ENCODE measurements around the gene MROH9. TPM values are rescaled to one million over a fixed set of nuclear protein-coding genes. Genes with fewer than 3 reads are reported as not detected.

The MROH9 gene
- total and polyA plus RNA-seq, 2 of the 8 experiments (the other 6 are each of a cell fraction or from before 2014, with no cell fraction given): not detected

GRCh38 chr1:171081314-171081753, 146.0 kb downstream of the MROH9 start:
- POLR2A ChIA-PET (ENCODE audit: partially characterized antibody): interaction anchor here (1.0 kb wide), 1 partner anchor 9 kb away, joined by 3 read pairs; the partner anchor contains the start of gene FMO3
- FAIRE-seq: peak; percentile 55
- TF ChIP-seq RAD21 (IDR thresholded peaks at IDR 0.05 in 1 of 2, conservative IDR thresholded peaks at IDR 0.05 in 1 of 2; ENCODE audit: low read depth in 2 of 2, low read length in 2 of 2): peak; percentile 54 to 58
- TF ChIP-seq CTCF (IDR thresholded peaks at IDR 0.05; ENCODE audit: control extremely low read depth in 1 of 3, insufficient read depth in 1 of 3, low read depth in 1 of 3, low read length in 3 of 3): peak in 2 of 3 experiments; percentile 25 to 32; a peak in 2 of 4 replicates
- TF ChIP-seq YY1 (IDR thresholded peaks at IDR 0.05; ENCODE audit: low read depth, low read length): no peak
- no peak for TF ChIP-seq SP2 (IDR thresholded peaks at IDR 0.05; ENCODE audit: low read length)
- no peak for TF ChIP-seq HDAC2 (IDR thresholded peaks at IDR 0.05; ENCODE audit: borderline replicate concordance in 1 of 2, low read depth in 2 of 2, low read length in 2 of 2)
- no peak for TF ChIP-seq KDM5A (IDR thresholded peaks at IDR 0.05; ENCODE audit: low read length)
- TF ChIP-seq BCL11A (IDR thresholded peaks at IDR 0.05; ENCODE audit: low read depth in 2 of 2, low read length in 2 of 2): no peak

More at GRCh38 chr1:171081314-171081753, 146.0 kb downstream of the MROH9 start:
- Histone ChIP-seq H2BK120ac (replicated peaks; ENCODE audit: low read depth, low read length) (no peak overlapping the region), H3K79me2 (ENCODE audit: control insufficient read depth in 1 of 2, insufficient read depth in 2 of 2, low read length in 2 of 2) (no peaks in the 10 kb centered on the region), H3K4me2 (ENCODE audit: insufficient read depth in 1 of 2, low read depth in 2 of 2, low read length in 2 of 2) (no peak overlapping the region), H3K4me1 (replicated peaks in 1 of 4; ENCODE audit: control insufficient read depth in 3 of 4, insufficient read depth in 4 of 4, low read length in 3 of 4) (no peaks in the 10 kb centered on the region), H2BK5ac (ENCODE audit: low read depth, low read length) (no peak overlapping the region), H3K56ac (replicated peaks; ENCODE audit: insufficient read length, low read depth, low read length) (no peak overlapping the region), H4K91ac (replicated peaks; ENCODE audit: insufficient read length, low read length) (no peak overlapping the region), H3K23ac (ENCODE audit: insufficient read length) (no peak overlapping the region), H4K5ac (ENCODE audit: insufficient read length, low read depth, low read length) (no peak overlapping the region), H3K36me3 (ENCODE audit: control insufficient read depth in 2 of 4, insufficient read depth in 4 of 4, low read length in 3 of 4) (no peaks in the 10 kb centered on the region), H4K20me1 (replicated peaks in 1 of 2; ENCODE audit: control insufficient read depth in 1 of 2, insufficient read depth in 2 of 2, low read length in 2 of 2) (no peaks in the 10 kb centered on the region), H2AFZ (ENCODE audit: low read length) (peak overlapping the region; percentile 76), H2BK20ac (ENCODE audit: low read length) (no peak overlapping the region; the same call in 1 of the 2 replicates), H3K4ac (replicated peaks; ENCODE audit: insufficient read length, low read depth, low read length) (no peak overlapping the region), H3K9ac (replicated peaks in 1 of 4; ENCODE audit: extremely low read depth in 1 of 4, low read depth in 3 of 4, low read length in 3 of 4) (no peak overlapping the region), H3K14ac (ENCODE audit: insufficient read length) (no peak overlapping the region), H3K18ac (ENCODE audit: extremely low read depth, low read length) (no peak overlapping the region), H2BK15ac (ENCODE audit: low read length) (no peak overlapping the region), H3K9me3 (ENCODE audit: insufficient read depth in 2 of 2, low read depth in 1 of 2, low read length in 1 of 2) (no peaks in the 10 kb centered on the region), H3K23me2 (ENCODE audit: low read depth, low read length) (no peaks in the 10 kb centered on the region), H3K4me3 (ENCODE audit: extremely low read depth in 1 of 4, insufficient read depth in 2 of 4, low read depth in 3 of 4, low read length in 4 of 4) (no peak overlapping the region), H3K27ac (ENCODE audit: low read depth, low read length) (no peak overlapping the region), H2AK5ac (ENCODE audit: low read depth, low read length) (no peak overlapping the region), H4K8ac (ENCODE audit: extremely low read depth, insufficient read depth, low read length) (no peak overlapping the region), H2BK12ac (ENCODE audit: low read depth, low read length) (no peak overlapping the region), H3K27me3 (replicated peaks in 1 of 4; ENCODE audit: control insufficient read depth in 3 of 4, extremely low read depth in 1 of 4, insufficient read depth in 3 of 4, low read length in 3 of 4) (no peaks in the 10 kb centered on the region), H3K79me1 (ENCODE audit: low read depth, low read length) (no peaks in the 10 kb centered on the region)
- no peak for DNase-seq (ENCODE audit: low read depth in 1 of 2, low spot score in 2 of 2)
- CTCF ChIA-PET (ENCODE audit: partially characterized antibody): interaction anchor here (0.7 to 2.8 kb wide), 32 partner anchors 10 to 1072 kb away, joined by 3 to 30 read pairs (median 4); partner anchors contain the start of genes FMO2, FMO3 and FMO4
